Measurements from ENCODE around the gene ZGRF1.

DNA sequence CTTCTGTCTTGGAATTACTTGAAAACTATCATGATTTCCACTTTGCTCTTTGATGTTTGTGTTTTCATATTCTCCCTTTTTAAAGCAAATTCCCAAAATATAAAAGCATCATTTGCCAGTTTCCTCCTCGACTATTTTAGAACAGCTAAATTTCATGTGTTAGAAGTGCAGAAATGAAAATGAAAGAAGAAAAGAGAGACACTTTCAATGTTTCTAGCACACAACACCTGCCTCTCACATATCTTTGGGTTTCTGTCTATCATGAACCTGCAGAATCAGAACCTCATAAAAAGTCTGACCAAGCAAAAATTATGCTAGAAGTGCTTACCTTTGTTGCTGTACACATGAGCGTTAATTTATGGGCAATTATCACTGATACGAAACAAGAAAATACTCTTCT, 118.8 kb downstream of the ZGRF1 start:
- TF ChIP-seq, protein P1, sequence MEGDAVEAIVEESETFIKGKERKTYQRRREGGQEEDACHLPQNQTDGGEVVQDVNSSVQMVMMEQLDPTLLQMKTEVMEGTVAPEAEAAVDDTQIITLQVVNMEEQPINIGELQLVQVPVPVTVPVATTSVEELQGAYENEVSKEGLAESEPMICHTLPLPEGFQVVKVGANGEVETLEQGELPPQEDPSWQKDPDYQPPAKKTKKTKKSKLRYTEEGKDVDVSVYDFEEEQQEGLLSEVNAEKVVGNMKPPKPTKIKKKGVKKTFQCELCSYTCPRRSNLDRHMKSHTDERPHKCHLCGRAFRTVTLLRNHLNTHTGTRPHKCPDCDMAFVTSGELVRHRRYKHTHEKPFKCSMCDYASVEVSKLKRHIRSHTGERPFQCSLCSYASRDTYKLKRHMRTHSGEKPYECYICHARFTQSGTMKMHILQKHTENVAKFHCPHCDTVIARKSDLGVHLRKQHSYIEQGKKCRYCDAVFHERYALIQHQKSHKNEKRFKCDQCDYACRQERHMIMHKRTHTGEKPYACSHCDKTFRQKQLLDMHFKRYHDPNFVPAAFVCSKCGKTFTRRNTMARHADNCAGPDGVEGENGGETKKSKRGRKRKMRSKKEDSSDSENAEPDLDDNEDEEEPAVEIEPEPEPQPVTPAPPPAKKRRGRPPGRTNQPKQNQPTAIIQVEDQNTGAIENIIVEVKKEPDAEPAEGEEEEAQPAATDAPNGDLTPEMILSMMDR (IDR thresholded peaks at IDR 0.05) = no peak
- no peak for TF ChIP-seq POLR2A (IDR thresholded peaks at IDR 0.05)

Measured in esophagus squamous epithelium (tissue), 4 donors.